Stimulated activated CD4-positive, alpha-beta T cell treated with anti-CD3 and anti-CD28 coated beads, Interleukin-2, amount 100 ng/mL, for 48 hours (primary cell): ENCODE data around the gene CACNA1E.

Experiments used
- DNase-seq, 2 donors: peaks; one replicate each; pipeline ENCODE4 v3.0.0-alpha.2; 2020

The CACNA1E gene

DNA sequence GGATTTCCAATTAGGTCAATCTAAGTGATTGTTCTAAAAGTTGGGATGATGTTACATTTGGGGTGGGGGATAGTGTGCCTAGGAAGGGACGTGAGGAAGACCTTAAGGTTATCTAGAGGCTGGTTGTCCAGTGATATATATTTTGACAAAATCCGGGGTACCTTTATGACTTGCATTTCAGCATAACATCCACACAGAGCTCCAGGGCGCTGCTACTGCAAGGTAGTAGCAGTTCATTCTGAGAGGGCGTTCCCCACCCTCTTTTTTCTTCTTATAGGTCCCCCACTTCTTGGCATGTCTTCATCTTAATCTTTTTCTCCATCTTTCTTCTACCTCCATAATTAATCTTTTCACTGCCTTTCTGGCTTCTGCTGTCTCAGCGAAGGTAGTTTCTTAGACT lies 161.9 kb downstream of the CACNA1E start:
- DNase-seq = no peak

DNA sequence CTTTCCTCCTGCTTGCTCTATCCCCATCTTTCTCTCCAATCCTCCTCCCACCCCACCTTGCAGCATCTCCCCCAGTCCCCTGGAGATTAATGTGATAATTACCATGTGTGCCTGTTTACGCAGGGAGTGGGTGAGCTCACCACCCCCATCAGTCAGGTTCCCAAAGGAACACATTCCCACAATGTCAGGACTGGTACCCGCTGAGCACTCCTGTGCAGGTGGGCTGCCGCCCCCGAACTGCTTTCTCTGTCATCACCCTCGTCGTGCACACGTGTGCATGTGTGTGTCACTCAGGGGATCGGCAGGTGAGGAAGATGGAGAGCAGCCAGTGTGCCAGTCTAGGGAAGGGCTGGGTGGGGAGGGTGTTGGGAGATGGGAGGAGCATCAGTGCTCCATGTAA lies 163.4 kb downstream of the CACNA1E start:
- DNase-seq = no peak

DNA sequence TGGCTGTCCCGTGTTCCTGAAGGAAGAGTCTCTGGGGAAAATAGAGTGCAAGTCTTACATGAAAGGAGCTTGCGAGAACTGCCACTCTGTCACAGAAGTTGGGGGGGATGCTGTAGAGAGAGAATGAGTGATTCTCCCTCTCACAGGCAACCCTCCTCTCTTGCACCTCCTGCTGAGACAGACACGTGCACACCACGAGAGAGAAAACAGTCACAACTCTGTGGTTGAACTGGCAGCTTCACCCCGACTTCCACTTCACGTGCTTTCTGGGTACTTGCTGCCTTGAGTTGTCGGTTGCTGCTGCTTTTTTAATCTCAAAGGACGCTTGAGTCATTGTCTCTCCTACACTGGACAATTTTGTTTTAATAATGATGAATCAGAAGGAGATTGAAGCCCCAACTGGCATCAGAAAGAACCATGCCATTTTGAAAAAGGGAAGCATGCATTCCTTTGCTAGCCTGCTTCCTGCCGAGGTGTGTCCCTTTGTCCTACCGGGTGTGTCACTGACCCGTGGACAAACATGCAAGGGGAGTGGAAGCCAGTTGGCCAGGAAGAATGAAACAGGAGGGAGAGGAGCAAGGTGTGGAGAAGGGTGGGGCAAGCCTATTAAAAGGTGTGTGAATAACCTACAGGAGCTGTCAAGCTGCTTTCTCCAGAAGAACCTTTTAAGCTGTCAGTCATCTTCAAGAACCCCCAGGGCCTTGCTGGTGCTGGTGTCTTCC lies 164.2 kb downstream of the CACNA1E start:
- DNase-seq = no peak

DNA sequence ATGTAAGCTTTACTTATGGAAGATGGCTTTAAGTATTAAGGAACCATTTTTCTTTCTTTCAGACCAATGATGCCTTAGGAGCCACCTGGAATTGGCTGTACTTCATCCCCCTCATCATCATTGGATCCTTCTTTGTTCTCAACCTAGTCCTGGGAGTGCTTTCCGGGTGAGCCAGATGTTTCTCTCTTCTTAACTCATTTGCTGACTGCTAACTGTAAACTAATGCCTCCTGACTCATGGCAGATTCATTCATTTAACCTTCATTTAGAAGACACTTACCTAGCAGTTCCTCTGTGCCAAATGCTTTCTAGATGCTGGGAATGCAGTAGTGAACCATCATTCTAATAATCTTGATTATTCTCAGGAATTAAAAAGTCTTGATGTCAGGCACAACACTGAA lies 168.0 kb downstream of the CACNA1E start:
- no peak for DNase-seq

DNA sequence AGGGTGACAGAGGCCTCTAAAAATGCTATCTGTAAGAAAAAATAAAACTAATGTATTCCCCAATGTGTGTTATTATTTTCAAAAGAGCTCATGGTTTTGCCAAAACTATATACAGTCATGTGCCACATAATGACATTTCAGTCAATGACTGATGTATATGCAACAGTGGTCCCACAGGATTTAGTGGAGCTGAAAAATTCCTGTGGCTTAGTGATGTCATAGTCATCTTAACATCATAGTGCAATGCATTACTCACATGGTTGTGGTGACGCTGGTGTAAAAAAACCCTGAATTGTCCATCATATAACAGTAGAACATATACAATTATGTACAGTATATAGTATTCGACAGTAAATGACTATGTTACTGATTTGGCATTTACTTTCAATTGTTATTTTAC lies 172.4 kb downstream of the CACNA1E start:
- DNase-seq = no peak

DNA sequence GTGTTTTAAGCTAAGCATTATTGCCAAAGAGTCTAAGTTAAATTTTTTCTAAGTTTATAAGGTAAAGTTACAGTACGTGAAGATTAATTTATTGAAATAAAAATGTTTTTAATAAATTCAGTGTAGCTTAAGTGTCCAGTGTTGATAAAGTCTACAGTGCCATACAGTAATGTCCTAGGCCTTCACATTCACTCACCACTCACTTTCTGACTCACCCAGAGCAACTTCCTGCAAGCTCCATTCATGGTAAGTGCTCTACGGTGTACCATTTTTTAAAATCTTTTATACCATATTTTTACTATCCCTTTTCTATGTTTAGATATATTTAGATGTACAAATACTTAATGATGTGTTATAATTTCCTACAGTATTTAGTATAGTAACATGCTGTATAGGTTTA lies 173.2 kb downstream of the CACNA1E start:
- DNase-seq = no peak

DNA sequence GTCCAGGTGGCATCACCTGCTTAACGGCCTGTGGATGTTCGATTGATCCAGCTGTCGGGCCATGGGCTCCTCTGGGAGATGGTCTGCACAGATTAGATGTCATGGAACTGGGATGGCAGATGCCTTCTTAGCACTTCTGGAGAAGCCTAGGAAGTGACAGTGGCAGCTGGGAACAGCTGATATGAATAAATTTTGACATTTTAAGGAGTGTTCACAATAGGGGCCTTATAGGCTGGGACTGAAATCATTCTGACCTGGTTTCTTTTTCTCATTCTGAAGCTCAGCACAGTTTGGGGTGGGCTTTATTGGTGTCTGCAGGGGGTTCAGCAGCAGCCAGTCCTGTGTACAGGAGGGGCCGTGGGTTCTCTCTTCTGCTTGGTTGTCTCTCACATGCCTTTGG lies 175.3 kb downstream of the CACNA1E start:
- DNase-seq = no peak

DNA sequence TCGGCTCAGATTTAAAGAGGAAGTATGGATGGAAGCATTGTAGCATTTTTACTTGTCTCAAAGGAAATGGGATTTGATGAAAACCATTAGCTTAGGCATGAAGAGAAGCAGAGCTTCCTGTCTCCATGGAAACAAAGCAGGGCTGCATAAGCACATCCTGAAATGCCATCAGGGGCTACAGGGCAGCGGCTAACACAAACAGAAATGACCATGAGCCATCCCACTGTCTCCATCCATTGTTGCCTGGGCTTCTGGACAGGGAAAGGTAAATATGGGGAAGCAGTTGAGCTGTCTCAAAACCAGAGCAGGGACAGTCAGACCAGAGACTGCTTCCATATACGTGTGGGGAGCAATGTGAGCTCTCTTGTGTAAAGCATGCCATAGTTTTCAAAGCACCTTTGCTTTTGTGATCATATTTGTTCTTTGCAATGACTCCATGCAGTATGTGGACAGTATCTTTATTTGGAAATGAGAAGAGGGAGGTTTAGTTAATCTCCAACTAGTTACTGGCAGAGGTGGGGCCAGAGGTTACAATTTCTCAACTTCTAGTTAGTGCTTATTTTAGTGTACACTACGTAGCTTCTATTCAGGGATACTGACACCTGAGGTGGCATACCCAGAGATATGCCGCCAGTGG lies 176.1 kb downstream of the CACNA1E start:
- DNase-seq = no peak

DNA sequence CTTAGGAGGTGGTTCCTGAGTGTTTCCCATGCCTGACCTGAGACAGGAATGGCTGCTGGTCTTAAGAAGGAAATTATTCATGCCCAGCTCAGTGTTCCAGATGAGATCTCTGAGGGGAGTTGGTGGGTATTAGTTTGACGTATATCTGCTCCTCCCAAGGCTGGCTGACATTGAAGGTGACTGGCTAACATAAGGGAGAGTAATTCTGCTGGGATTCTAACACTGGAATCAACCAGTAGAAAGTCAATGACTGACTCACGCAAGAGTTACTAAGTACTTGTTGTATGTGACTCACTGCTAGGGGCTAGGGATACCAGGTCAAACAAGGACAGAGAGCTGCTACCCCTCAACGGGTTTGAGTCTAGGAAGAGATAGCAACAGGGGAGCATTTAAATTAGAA lies 177.3 kb downstream of the CACNA1E start:
- DNase-seq = no peak

DNA sequence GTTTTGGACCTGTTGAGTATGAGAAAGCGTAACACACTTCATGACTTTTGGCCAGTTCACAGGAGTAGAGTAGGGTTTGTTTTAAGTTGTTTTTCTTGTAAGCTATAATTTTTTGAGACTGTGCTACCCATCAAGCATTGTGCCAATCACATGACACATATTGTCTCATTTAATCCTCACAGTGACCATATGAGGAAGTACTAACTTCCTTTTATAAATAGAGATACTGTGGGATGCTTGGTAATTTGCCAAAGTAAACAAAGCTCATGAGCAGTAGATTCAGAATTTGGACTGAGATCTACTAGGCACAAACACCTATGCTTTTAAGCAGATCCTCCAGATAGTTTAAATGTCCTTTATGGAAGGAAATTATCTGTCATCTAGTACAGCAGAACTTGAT lies 178.3 kb downstream of the CACNA1E start:
- no peak for DNase-seq

DNA sequence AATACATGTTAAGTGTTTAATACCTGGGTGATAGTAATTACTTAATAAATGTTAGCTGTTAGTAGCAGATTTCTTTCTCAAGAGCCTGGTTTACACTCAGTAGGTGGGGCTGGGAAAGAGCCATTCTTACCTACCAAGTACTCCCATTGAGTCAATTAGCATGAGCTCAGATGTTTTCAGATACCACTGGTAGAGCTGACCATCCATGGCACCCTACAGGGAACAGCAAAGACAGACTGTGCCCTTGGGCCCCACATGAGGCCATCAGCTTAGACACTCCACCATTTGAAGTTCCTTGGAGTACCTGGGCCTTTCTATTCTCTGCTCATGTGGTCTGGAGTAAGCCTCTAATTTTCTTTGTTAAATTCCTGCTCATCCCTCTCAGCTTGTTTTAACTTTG lies 179.3 kb downstream of the CACNA1E start:
- no peak for DNase-seq

DNA sequence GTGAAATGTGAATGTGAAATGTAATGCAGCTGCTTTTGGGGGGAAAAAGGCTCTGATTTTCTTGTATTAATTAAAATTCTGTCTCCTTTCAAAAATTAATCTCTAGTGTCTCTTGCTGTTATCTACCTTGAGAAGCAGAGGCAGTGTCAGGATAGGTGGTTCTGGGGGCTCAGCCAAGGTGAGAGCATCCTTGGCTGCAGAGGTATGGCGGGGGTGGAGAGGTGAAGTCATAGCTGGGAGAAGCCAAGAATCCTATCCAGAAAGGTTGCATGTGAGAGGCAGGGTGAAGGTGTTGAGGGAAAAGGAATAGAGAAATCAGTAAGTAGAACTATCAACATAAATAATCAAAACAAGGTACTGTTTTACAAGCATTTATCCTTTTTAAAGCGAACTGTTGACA lies 181.2 kb downstream of the CACNA1E start:
- no peak for DNase-seq

DNA sequence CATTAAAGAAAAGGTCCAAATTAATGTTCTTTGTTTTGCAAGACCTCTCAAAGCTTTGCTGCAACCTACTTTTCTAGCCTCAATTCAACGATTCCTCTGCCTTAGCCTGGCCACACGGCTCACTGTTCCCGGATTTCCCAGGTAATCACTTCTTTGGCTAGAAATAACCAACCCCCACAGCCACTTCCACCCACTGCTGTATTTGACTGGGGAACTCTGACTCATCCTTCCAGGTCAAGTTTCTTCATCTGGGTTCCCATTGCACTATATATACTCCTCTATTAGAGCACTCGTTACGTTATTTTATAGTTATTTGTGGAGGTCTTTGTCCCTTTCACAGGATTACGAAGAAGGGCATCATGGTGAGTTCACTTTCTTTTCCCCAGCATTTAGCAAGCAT lies 185.9 kb downstream of the CACNA1E start:
- no peak for DNase-seq

DNA sequence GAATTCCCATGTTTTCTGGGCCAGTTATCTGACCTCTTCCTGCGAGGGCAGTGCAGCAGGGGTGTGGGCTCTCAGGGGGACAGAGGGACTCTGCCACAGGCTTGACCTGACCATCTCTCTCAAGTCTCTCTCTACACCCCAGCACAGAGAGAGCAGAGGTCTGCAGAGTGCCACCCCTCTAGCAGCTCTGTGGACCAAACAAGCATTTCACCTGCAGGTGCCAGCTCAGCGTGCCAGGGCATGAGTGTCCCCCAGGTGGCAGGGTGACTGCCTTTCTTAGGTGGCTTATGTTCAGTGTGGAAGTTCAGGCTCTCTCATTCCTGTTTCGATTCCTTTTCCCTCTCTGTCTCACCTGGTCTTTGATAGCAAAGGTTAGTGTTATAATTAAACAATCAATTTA lies 191.3 kb downstream of the CACNA1E start:
- DNase-seq = no peak

DNA sequence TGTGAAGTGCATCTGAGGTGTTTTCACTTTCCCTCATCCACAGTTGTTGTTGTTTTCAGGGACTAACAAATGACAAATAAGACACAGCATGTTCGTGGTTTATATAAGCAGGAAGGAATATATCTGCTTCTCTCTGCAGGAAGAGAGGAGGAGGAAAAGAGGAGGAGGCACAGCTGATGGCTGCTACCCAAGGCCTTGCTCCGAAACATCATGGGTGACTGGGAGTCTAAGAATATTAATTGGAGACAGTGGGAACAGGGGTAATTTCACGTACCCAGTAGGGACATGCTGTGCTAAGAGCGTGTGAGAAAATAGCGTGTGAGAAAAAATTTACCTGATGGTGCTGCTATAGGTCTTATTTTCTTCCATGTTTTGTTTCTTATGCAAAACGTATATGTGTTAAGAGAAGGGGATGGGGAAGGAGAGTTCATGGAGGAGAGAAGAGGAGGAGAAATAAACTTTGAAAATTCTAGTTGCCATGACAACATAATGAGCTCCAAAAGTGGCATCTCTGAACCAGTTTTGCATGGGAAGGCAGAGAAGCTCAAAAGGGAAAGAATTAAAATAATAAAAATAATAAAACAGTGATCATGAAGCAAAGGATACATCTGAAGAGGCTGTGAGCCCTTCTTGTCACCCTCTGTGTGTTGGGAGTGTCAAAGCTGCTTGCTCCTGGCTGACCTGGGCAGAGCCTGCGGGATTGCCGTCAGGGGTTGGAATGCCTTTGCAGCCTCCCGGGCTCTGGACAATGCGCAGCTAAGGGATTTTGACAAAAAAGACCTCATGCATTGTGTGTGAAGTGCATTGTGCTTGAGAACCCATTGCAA lies 192.0 kb downstream of the CACNA1E start:
- DNase-seq = no peak

DNA sequence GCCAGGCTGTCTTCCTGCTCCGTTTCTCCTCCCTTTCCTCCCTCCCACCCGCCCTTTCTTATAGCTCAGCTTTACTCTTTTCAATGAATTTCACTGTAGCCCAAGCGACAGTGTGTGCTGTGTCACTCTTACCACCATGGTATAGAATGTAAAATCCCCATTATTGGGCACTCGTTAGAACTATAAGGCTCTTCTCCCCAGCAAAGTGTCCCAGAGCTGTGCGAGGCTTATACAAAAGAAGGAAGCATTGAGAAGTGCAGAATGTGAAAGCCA lies 192.5 kb downstream of the CACNA1E start:
- no peak for DNase-seq

DNA sequence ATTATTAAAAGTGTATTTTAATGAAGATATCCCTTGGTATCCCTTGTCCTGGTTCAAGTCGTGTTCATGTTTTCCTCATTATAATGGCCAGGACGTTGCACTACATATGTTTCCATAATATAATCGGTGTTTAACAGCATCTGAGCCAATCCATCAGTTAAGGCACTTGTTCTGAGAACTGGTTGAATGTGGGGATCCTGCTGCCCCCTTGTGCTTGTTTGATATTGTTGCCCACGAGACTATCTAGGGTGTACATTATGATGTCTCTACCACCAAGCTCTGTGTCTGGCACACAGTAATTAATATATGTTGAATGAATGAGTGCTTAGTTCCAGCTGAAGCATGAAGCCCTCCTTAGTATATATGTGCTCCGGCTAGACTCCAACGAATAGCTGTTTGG lies 193.0 kb downstream of the CACNA1E start:
- no peak for DNase-seq

DNA sequence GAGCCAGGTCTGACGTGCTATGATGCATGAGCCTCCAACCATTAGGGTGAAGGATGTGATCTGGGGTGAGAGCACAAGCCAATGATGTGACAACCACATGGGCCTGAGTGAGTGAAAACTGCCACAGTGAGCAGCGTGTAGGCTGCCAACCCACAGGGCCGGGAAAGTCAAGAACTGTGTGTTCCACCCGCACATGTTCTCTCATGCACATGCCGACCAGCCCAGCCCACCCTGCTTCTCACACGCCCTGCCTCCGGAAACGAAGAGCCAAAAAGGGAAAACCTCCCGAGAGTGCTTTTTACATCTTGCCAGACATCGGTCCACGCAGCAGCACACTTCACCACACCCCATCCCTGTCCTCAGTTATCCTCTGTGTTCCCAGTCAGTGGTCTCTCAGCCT lies 197.0 kb downstream of the CACNA1E start:
- no peak for DNase-seq

DNA sequence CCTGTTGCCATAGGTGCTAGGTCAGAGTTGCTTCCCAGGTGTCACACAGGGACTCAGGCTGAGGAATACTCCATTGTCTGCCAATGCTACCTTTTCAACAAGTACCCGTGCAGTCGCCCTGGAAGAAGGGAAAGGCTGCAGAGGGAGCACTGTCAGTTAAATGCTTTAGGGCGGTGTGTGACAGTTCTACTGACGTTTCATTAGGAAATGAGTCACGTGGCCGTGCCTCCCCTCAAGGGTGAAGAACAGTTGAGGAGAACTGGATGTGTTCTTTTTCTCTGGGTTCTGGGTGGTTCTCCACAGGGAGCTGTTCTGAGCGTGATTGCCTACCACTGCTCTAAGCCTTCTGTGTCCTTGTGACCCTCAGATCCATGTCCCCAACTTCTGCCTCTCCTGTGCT lies 197.6 kb downstream of the CACNA1E start:
- no peak for DNase-seq

DNA sequence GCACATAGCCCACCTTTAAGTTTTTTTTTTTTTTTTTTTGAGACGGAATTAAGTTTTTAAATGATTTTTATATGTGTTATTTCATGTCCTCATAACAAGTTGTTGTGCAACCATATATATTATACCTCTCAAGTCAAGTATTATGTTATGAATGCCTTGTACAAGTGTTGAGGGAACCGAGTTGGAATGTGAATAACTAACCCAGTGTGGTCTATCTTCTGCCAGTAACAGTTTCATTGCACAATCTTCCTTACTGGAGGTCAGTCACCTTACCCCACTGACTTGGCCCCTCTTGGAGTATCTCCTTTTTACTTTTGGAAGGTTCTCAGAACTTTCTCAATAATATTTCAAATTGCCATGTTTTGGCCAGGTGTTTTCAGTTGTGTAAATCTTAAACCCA lies 201.9 kb downstream of the CACNA1E start:
- no peak for DNase-seq

DNA sequence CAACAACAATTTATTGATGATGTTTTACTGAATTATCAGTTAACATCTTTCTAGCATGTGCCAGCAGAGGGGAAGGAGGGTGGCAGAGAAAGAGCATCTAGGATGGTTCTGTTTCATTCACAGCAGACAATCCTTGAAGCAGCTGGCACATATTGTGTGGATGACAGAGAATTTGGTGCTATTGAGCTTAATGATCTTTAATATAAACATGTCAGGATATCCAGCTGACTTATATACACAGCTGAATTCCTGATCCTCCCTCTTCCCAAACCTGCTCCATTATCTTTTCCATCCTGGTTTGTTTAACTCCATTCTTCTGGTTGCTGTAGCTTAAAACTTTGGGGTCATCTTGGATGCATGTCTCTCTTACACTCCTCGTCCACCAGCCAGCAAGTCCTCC lies 218.6 kb downstream of the CACNA1E start:
- no peak for DNase-seq

DNA sequence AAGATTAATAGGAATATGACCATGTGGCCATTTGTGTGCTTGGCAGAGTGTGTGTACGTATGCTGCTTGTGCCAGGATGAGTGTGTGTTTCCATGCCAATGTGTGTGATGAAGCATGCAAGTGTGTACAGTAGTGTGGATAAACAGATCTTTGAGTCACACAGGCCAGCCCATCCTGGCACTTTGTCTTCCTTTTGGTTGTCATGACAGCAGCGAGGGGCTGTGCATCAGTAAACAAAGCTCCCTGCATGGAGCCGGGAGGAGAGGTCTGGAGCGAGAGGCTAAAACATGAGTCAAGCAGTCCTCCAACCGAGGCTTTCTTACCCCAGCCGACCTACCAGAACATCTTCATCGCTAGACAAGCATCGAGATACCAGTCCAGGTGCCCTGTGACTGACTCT lies 221.2 kb downstream of the CACNA1E start:
- no peak for DNase-seq

DNA sequence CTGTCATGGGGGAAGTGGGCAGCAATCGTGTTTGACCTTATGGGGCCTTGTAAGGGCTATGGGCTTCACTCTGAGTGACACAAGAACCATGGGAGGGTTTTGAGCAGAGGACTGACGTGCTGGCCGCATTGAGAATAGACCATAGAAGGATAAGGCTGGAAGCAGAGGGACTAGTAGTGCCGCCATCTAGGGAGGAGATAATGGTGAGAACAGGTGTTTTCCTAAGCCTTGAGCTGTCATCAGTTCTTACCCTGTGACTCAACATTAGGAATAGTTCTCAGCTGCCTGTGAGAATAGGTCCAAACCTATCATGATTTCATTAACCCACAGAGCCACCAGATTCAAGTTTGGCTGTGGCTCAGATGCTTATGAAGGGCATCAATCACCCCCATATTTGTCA lies 228.5 kb downstream of the CACNA1E start:
- no peak for DNase-seq

DNA sequence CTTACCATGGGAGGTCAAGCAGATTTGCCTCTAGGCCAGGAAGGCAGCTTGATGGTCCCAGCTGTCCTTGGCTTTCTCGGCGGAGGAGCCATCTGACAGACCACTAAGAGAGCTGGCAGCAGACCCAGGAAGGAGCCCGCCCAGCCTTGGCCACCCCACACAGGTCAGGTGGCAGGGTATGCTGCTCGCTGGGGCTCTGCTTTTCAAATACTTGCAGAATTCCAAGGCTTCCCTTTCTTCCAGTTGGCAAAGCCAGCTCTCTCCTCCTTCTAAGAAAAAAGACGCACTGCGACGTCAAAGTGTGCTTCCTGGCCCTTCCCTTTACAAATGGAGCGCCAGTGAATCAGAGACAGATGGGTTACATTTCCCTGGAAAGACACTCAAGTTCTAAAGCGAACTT lies 229.4 kb downstream of the CACNA1E start:
- no peak for DNase-seq

DNA sequence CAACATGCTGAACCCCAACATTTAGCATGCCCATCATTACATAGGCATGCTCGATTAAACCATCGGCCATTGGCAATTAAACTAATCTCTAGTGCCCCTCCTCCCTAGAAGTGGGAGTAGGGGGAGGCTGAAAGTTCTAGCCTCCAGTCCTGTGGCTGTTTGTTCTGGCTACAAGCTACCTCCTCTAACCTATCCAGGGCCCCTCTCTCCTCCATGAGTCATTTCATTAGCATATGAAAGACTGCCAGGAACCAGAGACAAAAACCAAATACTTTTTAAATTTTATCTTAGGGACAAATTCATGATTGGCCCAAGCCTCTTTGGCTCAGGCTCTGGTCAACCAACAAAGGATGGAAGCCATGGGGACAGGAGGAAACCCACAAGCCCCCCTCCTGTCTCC lies 231.1 kb downstream of the CACNA1E start:
- DNase-seq = no peak
